Stimulated activated memory B cell treated with anti-CD40 and anti-IgM and Interleukin-4, amounts not matched to agents 10 μg/mL and 1 μg/mL and 100 μg/mL, for 72 hours (primary cell): Measurements from ENCODE around the gene TMC6.
"Not testable (repeated sequence)": the region's sequence is repeated elsewhere in the genome, so short reads cannot be mapped to it uniquely, and the experiment has no call there.

ENCODE experiments used
- ATAC-seq: fragments of 150-1000 bp; cut with Tn5 transposase; 2 replicates; pipeline ENCODE4 v1.10.0; 2021
- H3K27ac Mint-ChIP-seq: one replicate; pipeline ENCODE4 v1.8.0; 2022; ENCODE audit warnings: mild to moderate bottlenecking, mixed read lengths
- H3K27me3 Mint-ChIP-seq: one replicate; pipeline ENCODE4 v1.8.0; 2022; ENCODE audit warnings: mixed read lengths
- H3K36me3 Mint-ChIP-seq: one replicate; pipeline ENCODE4 v1.8.0; 2022; ENCODE audit warnings: mixed read lengths
- H3K4me1 Mint-ChIP-seq: one replicate; pipeline ENCODE4 v1.8.0; 2022; ENCODE audit warnings: mixed read lengths
- H3K4me3 Mint-ChIP-seq: one replicate; pipeline ENCODE4 v1.8.0; 2022; ENCODE audit warnings: mild to moderate bottlenecking, moderate library complexity, mixed read lengths
- H3K9me3 Mint-ChIP-seq: one replicate; pipeline ENCODE4 v1.8.0; 2022; ENCODE audit warnings: mixed read lengths

Gene TMC6

DNA sequence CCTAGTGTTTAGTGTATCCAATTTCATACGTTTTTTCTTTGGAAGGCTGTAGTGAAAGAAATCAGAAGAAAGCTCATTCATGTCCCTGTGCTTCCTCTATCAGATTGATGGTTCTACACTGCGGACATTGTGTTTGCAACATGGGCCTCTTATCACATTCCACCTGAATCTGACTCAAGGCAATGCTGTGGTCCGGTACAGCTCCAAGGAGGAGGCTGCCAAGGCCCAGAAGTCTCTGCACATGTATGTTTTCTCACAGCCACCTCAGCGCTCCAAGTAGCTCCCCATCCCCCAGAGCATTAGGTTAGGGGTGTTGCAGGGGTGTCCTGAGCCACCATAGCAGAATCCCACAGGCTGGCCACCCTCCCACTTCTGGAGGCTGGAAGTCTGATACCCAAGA is 25.2 kb downstream of the TMC6 start:
- ATAC-seq, result no peak
- Mint-ChIP-seq H3K9me3 (no peaks in the 10 kb centered on the region), H3K4me1 (peaks cover 9% of the 10 kb centered on the region), H3K4me3 (no peak overlapping the region), H3K27me3 (no peaks in the 10 kb centered on the region), H3K36me3 (peaks cover 48% of the 10 kb centered on the region), H3K27ac (peak overlapping the region; percentile 37)

- peak overlapping the region; percentile 14 for H3K27ac Mint-ChIP-seq
Observed at GRCh38 chr17:78101542-78101941, 27.0 kb downstream of the TMC6 start.

DNA sequence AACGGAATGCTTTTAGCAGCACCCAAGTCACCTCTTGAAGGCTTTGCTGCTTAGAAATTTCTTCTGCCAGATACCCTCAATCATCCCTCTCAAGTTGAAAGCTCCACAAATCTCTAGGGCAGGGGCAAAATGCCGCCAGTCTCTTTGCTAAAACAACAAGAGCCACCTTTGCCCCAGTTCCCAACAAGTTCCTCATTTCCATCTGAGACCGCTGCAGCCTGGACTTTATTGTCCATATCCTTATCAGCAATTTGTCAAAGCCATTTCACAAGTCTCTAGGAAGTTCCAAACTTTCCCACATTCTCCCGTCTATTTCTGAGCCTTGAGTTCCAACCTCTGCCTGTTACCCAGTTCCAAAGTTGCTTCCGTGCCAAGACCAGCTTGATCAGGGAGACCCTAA is 27.4 kb downstream of the TMC6 start:
- H3K4me3 Mint-ChIP-seq, result no peak overlapping the region
- H3K27ac Mint-ChIP-seq, result peak overlapping the region; percentile 14

More at GRCh38 chr17:78101542-78101941, 27.0 kb downstream of the TMC6 start:
- no peaks in the 10 kb centered on the region for H3K27me3 Mint-ChIP-seq
- no peak overlapping the region for H3K4me3 Mint-ChIP-seq
- ATAC-seq, result no peak
- peaks cover 52% of the 10 kb centered on the region for H3K36me3 Mint-ChIP-seq
- no peaks in the 10 kb centered on the region for H3K4me1 Mint-ChIP-seq
- no peaks in the 10 kb centered on the region for H3K9me3 Mint-ChIP-seq

DNA sequence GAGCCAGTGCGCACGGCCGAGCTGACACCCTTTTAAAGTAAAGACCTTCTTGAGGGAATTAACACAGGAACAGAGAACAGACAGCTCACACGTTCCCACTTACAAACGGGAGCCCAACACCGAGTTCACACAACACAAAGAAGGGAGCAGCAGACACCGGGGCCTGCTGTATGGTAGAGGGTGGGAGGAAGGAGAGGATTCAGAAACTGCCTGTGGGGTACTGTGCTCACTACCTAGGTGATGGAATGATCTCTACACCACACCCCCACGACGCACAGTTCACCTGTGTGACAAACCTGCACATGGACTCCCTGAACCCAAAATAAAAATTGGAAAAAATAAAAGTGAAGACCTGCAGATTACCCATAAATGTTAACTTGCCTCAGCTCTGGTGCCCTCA is 32.5 kb downstream of the TMC6 start:
- no peak for ATAC-seq
- H3K36me3 Mint-ChIP-seq, result peaks cover 79% of the 10 kb centered on the region
- H3K27me3 Mint-ChIP-seq, result no peaks in the 10 kb centered on the region
- H3K4me3 Mint-ChIP-seq, result no peak overlapping the region
- no peaks in the 10 kb centered on the region for H3K4me1 Mint-ChIP-seq
- no peak overlapping the region for H3K27ac Mint-ChIP-seq
- no peaks in the 10 kb centered on the region for H3K9me3 Mint-ChIP-seq

More for the DNA sequence above, 27.4 kb downstream of the TMC6 start:
- Mint-ChIP-seq H3K36me3 (peaks cover 57% of the 10 kb centered on the region), H3K9me3 (no peaks in the 10 kb centered on the region), H3K27me3 (no peaks in the 10 kb centered on the region), H3K4me1 (no peaks in the 10 kb centered on the region)
- ATAC-seq, result no peak

DNA sequence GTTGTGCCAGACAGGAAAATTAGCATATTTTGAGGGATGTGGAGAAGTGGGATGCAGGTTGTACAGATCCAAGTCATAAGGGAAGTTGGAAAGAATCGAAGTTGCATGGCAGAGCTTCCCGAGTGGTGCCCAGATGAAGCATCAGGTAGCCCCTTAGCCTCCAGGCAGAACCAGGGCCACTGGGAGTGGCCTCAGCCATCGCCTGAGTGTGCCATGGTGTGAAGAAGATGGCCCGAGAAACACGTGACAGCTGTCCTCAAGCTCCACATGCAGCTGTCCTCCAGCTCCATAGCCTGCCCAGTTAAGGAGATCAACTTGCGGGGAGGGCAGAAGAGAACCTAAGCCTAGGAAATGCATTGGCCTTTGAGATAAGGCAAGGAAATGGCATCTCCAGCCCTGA is 33.5 kb downstream of the TMC6 start:
- H3K27me3 Mint-ChIP-seq, result no peaks in the 10 kb centered on the region
- H3K27ac Mint-ChIP-seq, result no peak overlapping the region
- no peaks in the 10 kb centered on the region for H3K4me1 Mint-ChIP-seq
- ATAC-seq, result no peak
- peaks cover 78% of the 10 kb centered on the region for H3K36me3 Mint-ChIP-seq
- H3K9me3 Mint-ChIP-seq, result no peaks in the 10 kb centered on the region
- no peak overlapping the region for H3K4me3 Mint-ChIP-seq

GRCh38 chr17:78092794-78093324 is 35.7 kb downstream of the TMC6 start:
- Mint-ChIP-seq H3K4me3 (no peak overlapping the region), H3K27ac (no peak overlapping the region), H3K27me3 (no peaks in the 10 kb centered on the region), H3K4me1 (no peaks in the 10 kb centered on the region), H3K9me3 (no peaks in the 10 kb centered on the region), H3K36me3 (peaks cover 69% of the 10 kb centered on the region)
- ATAC-seq, result no peak

GRCh38 chr17:78089576-78090281 is 38.8 kb downstream of the TMC6 start:
- Mint-ChIP-seq H3K4me3 (no peak overlapping the region), H3K36me3 (peaks cover 59% of the 10 kb centered on the region), H3K9me3 (no peaks in the 10 kb centered on the region), H3K27me3 (no peaks in the 10 kb centered on the region), H3K4me1 (no peaks in the 10 kb centered on the region), H3K27ac (no peak overlapping the region)
- no peak for ATAC-seq

DNA sequence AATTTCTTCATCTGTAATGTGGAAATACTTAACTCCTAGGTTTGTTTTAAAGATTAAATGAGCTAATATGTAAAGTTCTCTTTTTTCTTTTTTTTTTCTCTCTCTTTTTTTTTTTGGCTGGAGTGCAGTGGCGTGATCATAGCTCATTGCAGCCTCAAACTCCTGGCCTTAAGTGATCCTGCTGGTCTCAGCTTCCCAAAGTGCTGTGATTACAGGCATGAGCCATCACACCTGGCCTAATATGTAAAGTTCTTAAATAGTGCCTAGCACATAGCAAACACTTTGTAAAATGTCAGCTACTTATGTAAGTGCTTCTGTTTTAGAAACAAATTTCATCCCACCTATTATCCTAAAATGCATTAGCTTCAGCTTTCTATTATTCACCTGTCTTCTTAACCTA is 40.0 kb downstream of the TMC6 start:
- no peaks in the 10 kb centered on the region for H3K27me3 Mint-ChIP-seq
- H3K9me3 Mint-ChIP-seq, result no peaks in the 10 kb centered on the region
- no peaks in the 10 kb centered on the region for H3K4me1 Mint-ChIP-seq
- H3K36me3 Mint-ChIP-seq, result peaks cover 50% of the 10 kb centered on the region
- no peak overlapping the region for H3K27ac Mint-ChIP-seq
- no peak for ATAC-seq
- H3K4me3 Mint-ChIP-seq, result no peak overlapping the region

GRCh38 chr17:78086740-78087139 is 41.8 kb downstream of the TMC6 start:
- no peaks in the 10 kb centered on the region for H3K4me1 Mint-ChIP-seq
- ATAC-seq, result no peak
- no peak overlapping the region for H3K27ac Mint-ChIP-seq
- H3K9me3 Mint-ChIP-seq, result no peaks in the 10 kb centered on the region
- no peaks in the 10 kb centered on the region for H3K27me3 Mint-ChIP-seq
- H3K36me3 Mint-ChIP-seq, result peaks cover 38% of the 10 kb centered on the region
- H3K4me3 Mint-ChIP-seq, result no peak overlapping the region

- Mint-ChIP-seq H3K27me3 (no peaks in the 10 kb centered on the region), H3K27ac (no peak overlapping the region), H3K9me3 (no peaks in the 10 kb centered on the region), H3K4me3 (no peak overlapping the region), H3K4me1 (no peaks in the 10 kb centered on the region), H3K36me3 (peaks cover 34% of the 10 kb centered on the region)
- ATAC-seq, result no peak
Observed at GRCh38 chr17:78082988-78083387, 45.6 kb downstream of the TMC6 start.

- not testable (repeated sequence) for H3K27ac Mint-ChIP-seq, ATAC-seq, H3K4me1 Mint-ChIP-seq, H3K27me3 Mint-ChIP-seq, H3K9me3 Mint-ChIP-seq, H3K4me3 Mint-ChIP-seq
- peaks cover 40% of the 10 kb centered on the region for H3K36me3 Mint-ChIP-seq
Observed at GRCh38 chr17:78082355-78082872, 46.1 kb downstream of the TMC6 start.

DNA sequence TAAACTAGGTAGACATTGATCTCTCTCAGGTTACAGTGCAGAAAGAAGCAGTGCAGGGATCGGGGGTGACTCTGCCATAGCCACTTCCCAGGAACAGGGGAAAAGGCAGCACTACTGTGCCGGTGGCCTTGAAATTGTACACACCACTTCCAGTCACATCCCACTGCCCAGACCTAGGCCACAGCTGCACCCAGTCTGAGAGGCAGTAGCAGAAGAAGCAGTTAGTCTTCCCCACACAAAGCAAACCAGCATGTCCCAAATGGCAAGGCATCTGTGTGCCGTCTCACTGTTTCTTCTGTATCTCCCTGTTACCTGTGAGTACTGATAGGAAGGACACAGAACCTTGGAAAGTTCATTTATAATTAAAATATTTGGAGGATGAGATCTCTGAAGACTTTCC is 47.0 kb downstream of the TMC6 start:
- H3K4me3 Mint-ChIP-seq, result no peak overlapping the region
- ATAC-seq, result no peak
- no peaks in the 10 kb centered on the region for H3K4me1 Mint-ChIP-seq
- H3K9me3 Mint-ChIP-seq, result no peaks in the 10 kb centered on the region
- H3K36me3 Mint-ChIP-seq, result peaks cover 43% of the 10 kb centered on the region
- no peaks in the 10 kb centered on the region for H3K27me3 Mint-ChIP-seq
- H3K27ac Mint-ChIP-seq, result no peak overlapping the region

DNA sequence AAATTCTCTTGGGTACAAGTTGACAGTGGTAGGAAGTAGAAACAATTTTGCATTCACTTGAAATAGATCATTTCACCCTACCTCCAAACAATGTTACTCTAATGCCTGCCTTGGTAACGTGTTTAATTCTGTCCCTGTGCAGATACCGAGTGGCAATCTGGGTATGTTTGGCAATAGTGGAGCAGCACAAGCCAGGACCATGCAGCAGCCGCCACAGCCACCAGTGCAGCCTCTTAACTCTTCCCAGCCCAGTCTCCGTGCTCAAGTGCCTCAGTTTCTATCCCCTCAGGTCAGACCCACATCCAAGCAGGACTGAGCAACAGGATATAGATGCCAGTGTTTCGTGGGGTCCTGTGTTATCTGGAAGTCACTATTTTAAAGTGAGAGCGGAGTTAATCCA is 49.3 kb downstream of the TMC6 start:
- H3K36me3 Mint-ChIP-seq, result peaks cover 52% of the 10 kb centered on the region
- no peak for ATAC-seq
- no peaks in the 10 kb centered on the region for H3K9me3 Mint-ChIP-seq
- H3K27me3 Mint-ChIP-seq, result no peaks in the 10 kb centered on the region
- H3K4me1 Mint-ChIP-seq, result no peaks in the 10 kb centered on the region
- H3K4me3 Mint-ChIP-seq, result no peak overlapping the region
- no peak overlapping the region for H3K27ac Mint-ChIP-seq

DNA sequence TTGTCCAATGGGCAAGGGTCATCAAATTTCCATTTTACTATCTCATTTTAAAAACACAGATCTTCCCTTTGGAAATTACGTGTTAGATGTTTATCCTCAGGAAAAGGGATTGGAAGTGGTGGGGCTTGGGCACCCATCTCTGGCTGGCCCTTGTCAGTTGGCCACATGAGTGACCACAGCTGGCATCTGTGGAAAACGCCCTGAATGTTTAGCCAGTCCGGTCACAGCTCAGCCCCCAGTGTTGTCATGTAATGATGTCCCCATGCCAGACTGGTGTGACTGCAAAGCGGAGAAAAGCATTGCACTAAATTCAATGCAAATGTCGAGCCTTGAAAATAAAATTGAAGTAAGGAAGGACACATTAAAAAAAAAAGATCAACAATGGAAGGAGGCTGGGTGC is 53.0 kb downstream of the TMC6 start:
- Mint-ChIP-seq H3K27me3 (no peaks in the 10 kb centered on the region), H3K4me3 (no peak overlapping the region), H3K9me3 (no peaks in the 10 kb centered on the region), H3K4me1 (peaks cover 2% of the 10 kb centered on the region), H3K36me3 (peaks cover 69% of the 10 kb centered on the region), H3K27ac (no peak overlapping the region)
- no peak for ATAC-seq

DNA sequence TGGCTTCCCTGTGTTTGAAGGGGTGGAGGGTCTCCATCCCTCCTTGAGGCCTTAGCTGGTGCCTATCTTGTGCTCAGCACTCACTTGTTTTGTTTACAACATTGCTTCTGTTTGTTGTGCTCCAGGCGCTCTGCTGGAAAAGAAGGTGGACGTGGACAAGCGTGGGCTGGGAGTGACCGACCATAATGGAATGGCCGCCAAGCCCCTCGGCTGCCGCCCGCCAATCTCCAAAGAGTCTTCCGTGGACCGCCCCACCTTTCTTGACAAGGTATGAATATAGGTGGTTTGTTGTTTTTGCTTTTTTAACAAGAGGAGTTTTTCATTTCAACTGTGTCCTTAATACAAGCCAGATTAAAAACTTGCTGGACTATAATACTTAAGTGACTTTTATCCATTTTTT is 53.5 kb downstream of the TMC6 start:
- Mint-ChIP-seq H3K4me3 (no peak overlapping the region), H3K27ac (no peak overlapping the region), H3K36me3 (peaks cover 69% of the 10 kb centered on the region), H3K9me3 (no peaks in the 10 kb centered on the region), H3K4me1 (peaks cover 7% of the 10 kb centered on the region), H3K27me3 (no peaks in the 10 kb centered on the region)
- no peak for ATAC-seq

GRCh38 chr17:78072961-78073360 is 55.6 kb downstream of the TMC6 start:
- Mint-ChIP-seq H3K4me1 (peaks cover 13% of the 10 kb centered on the region), H3K27me3 (no peaks in the 10 kb centered on the region), H3K36me3 (peaks cover 51% of the 10 kb centered on the region), H3K27ac (no peak overlapping the region), H3K9me3 (no peaks in the 10 kb centered on the region), H3K4me3 (no peak overlapping the region)
- ATAC-seq, result no peak
